Muscle of arm (tissue), 12 donors: Measurements from ENCODE around the gene KIAA1328. TPM values are rescaled to one million over a fixed set of nuclear protein-coding genes. Genes with fewer than 3 reads are reported as not detected.
"Not testable (repeated sequence)": the region's sequence is repeated elsewhere in the genome, so short reads cannot be mapped to it uniquely, and the experiment has no call there.

Experiments used
- DNase-seq: peaks from one replicate; pipeline ENCODE4 v3.0.0-alpha.2; 2013
- polyA plus RNA-seq, 12 donors: library from polyadenylated mRNA; unstranded; fragments of 120-200 nt; gene quantifications; one replicate each; pipeline ENCODE4 v1.2.1, GENCODE V29; 2013; ENCODE audit not compliant: insufficient read length in 12 of 12

KIAA1328 gene
- polyA plus RNA-seq, 12 donors, result 4.1 to 13.3 (median 6.5) TPM; not detected in 1

DNA sequence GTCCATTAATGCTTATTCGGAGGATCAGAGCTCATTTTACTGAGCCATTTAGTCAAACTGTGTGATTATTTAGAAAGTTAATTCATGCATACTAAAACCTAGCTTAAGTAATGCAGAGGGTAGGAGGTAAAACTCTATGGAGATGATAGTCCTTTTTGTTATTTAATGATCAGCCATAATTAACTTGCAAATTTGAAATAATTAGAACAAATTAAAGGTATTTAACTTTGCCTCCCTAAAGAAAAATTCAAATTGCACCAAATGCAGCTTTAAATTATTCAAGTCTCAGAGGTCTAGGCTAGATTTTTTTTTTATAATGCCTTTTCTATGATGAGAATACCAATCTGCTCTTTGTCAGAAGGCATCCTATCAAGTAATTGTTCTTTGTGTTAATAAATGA lies 310.9 kb downstream of the KIAA1328 start:
- no peak for DNase-seq

DNA sequence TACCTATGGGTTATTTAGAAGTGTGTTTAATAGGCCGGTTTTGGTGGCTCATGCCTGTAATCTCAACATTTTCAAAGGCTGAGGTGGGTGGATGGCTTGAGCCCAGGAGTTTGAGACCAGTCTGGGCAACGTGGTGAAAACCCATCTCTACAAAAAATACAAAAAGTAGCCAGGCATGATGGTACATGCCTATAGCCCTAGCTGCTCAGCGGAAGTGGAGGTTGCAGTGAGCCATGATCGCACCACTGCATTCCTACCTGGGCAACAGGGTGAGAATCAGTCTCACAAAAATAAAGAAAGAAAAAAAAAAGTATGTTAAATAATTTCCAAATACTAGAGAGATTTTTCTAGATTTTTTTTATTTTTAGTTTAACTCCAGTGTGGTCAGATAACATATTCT lies 316.0 kb downstream of the KIAA1328 start:
- no peak for DNase-seq

DNA sequence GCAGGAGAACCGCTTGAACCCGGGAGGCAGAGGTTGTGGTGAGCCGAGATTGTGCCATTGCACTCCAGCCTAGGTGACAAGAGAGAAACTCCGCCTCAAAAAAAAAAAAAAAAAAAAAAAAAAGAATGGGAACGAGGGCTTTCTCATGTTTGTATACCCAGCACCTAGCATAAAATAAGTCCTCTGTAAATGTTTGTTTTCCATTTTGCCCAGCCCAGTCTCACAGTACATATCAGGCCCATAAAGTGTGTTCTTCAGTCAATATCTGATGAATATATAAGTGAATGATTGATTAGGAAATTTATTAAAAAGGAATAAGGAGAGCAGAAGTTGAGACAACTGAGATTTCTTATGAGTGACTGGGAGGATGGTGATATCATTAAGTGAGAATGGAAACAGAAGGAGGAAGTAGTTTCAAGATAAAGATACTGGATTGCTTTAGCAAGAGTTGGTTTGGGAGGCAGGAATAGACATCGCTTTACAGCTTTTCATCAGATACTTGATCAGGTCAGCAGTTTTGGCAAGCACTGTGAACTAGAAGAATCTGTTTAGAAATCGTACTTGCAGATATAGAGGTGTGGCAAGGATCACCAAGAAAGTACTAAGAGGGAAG lies 327.5 kb downstream of the KIAA1328 start:
- no peak for DNase-seq

DNA sequence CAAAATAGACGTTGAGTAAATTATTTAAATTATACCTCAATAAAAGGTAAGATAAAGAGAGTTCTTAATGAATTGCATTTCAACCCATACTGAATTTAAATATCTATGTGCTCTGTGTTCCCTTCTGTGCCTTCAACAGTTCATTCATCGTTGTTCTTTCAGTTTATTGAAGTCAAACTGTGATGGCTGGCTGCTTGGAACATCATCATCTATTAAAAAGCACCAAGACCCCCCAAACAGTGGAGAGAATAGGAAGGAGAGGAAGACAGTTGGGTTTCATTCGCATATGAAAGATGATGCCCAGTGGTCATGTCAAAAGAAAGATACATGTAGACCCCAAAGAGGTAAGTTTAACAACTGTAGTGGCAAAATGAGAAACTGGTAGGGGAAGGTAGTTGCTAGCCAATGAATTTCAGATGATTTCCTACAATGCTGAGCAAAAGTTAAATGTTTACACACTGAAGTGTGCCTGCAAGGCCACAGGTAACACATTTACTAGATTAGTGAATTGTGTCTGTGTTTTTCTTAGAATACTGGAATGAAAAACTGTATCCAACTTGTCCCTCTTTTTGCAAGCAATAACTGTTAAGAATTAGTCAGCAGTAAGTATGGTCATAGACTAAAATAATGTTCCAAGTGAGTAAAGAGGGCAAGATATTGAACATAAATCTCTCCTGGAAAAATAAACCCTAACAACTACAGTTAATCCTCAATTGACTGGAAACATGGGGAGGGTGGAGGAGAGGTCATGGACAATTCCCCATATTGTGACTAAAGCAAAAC lies 331.3 kb downstream of the KIAA1328 start:
- no peak for DNase-seq

DNA sequence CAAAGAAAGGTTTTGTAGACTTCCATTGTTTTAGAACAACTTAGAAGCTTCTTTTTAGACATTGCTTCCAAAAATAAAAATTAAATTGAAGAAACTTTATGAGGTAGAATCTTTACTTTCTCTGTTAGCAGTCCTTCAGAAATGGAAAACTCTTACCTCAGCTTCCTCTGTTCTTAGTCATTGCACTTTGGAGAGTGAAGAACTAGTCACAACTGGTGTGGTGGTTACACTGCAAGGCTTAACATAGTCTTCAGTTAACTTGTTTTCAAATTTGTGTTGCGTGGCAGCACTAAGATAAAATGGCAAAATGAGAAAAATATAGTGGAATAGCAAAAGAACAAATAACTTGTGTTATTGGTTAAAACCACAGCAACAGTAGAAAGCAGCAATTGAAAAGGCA lies 332.6 kb downstream of the KIAA1328 start:
- no peak for DNase-seq

DNA sequence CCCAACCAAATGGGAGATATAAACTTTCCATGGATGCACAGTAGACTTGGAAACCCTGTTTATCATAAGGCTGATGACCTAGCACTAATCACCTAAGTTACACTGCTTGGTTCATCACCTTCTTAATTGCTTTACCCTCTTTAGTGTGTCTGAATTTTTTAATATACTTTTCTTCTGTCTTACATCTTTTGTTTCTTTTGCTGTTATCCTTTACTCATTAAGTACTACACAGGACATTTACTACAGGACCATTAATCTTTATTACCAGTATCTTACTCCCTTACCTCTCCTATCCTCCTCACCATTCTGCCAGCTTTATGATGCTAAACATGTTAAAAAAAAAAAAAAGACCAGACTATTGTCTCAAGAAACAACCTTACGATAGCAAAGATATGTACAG lies 333.6 kb downstream of the KIAA1328 start:
- no peak for DNase-seq

DNA sequence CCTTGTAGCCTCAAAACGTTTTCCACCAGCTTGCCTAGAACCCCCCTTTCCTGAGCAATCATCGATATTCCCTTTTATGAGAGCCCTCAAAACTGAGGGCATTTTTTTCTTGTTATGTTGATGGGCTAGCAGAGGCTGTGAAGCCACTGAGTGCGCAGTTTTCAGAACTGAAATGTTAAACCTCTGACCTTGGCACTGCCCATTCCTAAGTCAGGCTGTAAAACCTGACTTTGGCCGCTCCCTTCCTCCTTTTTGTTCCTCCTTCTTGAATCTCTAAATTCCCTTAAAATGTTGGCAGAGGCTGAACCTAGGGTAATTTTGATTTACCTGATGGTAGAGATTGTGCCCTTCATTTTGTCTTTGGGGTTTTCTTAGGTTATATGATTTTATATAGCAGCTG lies 334.2 kb downstream of the KIAA1328 start:
- DNase-seq, result no peak

DNA sequence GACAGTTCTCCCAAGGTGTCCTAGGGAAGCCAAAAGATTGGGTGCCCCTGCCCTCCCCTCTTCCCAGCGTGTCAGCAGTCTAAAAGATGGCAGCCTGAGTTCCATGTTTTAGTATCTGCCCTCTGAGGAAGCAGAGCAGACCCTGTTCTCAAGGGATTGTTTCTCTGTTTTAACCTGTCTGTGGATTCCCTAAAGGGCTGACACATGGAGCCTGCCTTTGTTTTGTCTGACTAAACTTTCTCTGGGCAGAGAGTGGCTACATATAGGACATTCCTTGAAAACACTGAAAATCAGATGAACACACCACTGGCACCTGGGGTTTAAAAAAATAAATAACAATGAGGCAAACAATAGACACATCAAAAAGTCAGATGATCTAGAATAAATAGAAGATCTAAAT lies 337.6 kb downstream of the KIAA1328 start:
- no peak for DNase-seq

DNA sequence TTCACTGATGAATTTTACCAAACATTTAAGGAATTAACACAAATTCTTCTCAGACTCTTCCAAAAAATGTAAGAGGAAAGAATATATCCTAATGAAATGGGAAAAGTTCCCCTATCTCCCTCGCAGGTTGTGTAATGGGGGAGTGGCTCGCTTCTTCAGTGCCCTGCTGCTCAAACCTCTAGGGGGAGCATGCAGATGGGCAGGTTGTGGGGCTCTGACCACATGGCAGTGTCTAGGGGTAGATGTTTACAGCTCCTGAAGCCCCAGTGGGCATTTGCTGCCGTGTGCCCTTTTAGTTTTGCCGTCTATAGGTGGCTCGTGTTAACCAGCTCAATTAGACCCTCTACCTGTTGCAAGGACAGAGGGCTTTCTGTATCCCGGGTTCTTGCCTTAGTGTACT lies 338.0 kb downstream of the KIAA1328 start:
- not testable (repeated sequence) for DNase-seq

DNA sequence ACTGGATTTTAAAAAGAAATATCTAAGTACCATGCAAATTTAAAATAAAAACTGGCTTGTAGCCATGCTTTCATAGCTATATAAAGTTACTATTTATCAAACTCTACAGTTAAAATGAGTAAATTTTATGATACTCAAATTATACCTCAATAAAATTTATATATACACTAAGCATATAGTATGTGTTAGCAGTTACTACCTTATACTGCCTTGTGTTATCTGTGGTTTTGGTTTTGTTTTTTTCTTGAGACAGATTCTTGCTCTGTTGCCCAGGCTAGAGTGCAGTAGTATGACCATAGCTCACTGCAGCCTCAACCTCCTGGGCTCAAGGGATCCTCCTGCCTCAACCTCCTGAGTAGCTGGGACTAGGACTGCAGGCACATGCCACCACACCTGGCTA lies 342.1 kb downstream of the KIAA1328 start:
- no peak for DNase-seq

DNA sequence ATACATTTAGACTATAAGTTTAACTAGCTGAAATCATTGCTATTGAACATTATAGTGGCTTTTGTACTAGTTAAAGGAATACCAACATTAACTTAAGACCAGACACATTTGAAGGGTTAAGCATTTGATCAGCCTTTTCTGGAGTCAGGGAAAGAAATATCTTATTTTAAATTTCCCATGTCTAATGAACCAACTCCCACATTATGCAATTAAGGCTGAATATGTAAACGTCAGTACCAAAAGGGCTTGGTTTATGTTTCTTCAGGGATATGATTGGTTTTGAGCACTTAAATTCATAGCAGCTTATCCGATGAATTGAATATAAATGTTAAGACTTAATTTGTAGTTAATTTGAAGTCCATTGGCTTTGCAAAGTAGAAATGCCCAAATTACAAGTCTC lies 344.5 kb downstream of the KIAA1328 start:
- no peak for DNase-seq

DNA sequence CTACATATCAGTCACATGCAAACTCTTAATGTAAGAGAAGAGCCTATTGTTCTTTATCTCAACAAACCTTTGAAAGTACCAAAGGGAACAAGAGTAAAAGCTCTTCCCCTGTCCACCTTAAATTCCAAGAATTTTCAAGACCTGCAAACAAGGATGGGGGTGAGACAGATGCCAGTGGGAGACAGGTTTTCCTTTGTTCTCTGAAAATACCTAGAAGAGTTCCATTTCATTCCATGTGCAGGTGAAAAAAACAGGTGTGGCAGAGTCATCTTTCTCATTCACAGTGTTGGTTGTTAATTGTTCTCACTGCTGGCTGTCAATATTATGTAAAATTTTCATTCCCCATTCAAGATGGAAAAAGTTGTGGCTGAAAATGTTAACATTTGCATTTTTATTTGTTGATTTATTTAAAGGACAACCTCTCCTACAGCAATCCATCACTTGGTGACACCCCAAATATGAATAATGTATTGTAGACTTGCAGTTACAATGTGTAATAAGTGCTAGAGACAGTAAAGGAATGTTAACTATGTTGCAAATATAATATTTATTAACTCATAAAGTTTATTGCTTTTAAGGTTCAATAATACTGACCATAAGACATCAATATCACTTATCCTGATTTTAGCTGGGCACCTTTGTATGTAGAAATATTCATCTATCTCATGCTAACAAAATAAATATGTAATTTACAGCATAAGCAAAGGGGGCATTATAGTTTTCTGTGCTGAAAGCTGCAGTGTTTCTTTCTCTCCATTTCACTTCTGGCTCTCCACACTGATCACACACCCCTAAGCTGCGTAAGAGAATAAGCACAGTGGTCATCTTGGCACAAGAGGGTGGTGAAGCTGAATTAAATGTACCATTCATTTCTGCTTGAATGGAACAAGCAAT lies 347.0 kb downstream of the KIAA1328 start:
- DNase-seq, result no peak

DNA sequence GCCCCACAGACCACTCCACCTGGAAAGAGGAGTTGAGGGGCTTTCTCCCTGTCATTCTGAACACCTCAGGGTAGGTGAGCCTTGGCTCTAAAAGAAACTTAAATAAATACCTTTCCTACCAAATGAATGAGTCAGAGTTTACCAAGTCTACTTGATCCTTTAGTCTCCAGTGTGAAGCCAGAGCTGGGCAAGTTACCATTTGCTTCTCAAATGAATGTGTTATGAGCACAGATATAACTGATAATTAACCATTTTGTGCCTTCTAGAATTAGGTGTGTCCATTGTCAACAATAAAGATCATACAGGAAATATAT lies 347.7 kb downstream of the KIAA1328 start:
- DNase-seq, result no peak

DNA sequence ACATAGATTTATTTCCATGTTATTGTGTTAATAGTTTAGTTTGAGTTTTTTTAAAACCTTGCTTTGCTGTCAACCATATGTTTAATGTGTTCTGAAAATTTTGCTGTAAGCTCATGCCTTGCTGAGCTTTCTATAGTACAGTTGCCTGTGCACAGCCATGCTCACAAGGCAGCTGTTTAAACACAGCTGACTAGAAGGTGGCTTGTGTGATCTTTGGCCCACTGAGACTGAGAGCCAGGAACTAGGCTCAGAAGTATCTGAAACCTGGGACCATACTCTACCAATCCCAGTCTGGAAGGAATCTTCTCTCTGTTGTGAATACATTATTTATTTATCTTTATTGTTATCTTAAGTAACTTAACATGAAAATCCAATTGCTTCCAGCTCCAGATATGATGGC lies 350.5 kb downstream of the KIAA1328 start:
- no peak for DNase-seq

DNA sequence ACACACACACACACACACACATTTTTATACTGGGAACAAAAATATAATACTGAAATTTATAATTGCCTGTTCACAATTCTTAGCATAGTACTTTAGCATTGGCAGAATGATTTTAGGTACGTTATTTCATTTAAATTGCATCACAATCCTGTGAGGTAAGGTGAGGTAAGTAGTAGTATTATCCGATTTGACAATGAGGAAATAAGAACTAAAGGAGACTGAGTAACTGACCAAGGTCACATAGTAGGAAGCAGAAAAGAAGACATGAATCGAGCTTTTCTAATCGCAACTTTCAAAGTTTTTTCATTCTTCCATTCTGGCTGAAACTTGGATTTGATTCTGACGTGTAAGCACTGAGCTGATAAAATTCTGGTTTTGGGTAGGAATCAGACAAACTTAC lies 351.2 kb downstream of the KIAA1328 start:
- DNase-seq, result no peak

DNA sequence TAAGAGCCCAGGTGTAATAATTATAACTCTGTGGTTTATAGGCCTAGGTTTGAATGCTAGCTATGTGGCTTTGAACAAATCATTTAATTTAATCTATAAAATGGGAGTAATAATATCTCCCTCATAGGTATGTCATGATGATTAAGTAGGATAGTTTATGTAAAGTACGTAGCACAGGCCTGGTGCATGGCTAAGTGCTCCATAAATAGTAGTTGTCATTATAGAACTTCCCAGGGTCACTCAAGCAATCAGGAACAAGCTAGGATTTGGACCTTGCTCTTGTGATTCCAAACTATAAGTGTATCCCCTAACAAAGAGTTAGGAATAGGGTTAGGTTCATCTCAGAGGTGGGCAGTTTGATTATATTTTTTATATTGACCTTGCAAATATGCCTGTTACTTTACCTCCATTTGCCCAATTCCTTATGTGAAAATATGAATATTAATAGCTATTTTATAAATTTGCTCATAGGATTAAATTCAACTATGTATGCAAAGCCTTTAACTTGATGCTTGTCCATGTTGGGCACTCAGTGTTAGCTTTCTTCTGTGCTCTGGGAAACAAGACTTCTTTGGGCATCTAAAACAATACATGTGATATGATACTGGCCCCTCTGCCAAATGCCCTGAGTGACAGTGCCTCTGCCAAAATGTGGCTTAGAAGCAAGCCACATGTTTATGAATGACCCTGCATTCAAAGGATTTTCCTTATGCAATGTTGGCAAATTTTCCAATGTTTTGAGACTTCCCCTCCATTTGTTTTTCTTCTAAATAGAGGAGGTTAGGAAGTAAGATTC lies 353.6 kb downstream of the KIAA1328 start:
- DNase-seq, result no peak

DNA sequence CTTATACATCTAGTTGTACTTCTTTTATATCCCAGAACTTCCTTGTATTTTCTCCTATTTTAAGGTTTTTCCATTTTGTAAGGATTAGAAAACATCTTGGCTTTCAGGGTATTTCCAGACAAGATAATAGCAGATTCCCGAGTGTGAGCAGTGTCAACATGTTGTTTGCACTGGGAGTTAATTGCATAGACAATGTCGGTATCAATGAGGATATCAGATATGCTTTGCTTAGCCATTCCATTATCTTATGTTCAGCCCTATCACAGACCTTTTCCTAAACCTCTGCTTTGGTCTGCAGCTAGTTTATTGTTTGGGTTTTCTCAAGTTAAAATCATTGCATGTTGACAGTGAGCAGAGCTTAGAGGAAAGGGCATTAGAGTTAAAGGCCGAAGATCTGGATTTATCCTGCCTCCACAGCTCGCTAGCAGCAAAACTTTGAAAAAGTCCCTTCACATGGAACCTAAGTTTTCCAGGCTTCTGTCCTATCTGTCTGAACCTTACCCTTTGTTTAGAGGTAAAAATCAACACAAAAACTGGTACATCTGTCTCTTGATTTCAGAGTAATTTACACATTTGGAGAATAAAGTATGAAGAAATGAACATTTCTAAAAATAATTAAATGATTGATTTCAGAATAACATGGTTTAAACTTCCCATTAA lies 355.4 kb downstream of the KIAA1328 start:
- no peak for DNase-seq

DNA sequence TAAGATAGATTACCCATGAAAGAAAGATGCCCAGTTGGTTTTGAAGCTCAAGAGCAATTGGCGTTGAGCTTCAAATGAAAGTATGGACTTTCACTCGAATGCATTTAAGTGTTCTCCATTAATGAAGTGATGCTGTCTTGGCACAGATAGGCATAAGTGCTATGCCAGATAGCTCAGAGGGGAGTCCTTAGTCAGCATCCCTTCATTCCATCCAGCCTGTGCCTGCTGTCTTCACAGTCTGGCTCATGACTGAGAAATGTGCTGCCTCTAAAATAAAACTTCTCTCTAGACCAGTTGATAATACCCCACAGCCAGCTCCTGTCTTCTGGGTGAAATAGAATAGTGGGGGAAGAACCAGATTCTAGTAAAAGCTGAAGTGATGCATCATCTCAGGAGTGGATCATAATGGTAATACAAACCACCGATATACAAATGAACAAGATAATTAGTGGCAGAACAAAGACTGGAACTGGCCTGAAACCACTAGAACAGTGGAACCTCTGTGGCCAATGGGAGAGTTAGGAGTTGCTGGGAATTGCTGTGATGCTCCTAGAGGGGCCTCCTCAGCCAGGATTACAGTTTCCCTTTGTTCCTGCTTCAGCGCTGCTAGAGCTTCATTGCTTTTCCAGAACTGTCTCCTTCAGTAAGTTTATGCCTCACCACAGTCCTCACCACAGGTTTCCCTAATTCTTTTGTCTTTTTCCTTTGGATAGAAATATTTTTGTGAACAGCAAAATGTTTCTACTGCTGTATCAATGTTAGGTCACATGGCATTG lies 359.3 kb downstream of the KIAA1328 start:
- no peak for DNase-seq

DNA sequence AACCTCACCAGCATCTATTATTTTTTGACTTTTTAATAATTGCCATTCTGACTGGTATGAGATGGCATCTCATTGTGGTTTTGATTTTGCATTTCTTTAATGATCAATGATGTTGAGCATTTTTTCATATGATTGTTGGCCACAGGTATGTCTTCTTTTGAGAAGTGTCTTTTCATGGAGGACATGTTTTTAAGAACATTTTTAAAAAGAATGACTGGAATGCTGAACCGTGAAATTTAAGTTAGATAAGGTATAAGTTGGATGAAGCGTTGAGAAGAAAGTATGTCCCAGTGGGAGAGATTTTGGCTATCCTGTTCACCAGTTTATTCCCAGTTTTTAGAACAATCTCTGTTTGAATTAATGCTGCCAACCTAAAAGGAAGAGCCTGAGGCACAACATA lies 370.8 kb downstream of the KIAA1328 start:
- no peak for DNase-seq

DNA sequence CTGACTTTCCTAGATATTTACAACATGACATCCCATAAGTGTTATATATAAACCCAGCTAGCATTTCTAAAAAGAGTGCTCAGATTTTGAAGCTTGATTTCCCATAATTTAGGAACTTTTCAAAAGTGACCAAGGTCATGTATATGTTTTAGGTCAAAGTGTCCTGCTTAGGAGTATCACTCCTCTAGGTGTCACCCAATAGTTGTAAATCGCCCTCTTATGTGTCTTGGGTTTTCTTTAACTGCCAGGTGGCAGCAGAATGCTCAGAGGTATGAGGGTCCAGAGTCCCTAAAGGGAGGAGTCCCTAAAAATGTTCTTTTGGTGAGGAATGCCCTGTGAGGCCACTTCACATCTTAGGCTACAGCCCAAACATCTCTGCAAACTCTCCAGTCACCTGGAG lies 378.4 kb downstream of the KIAA1328 start:
- no peak for DNase-seq

DNA sequence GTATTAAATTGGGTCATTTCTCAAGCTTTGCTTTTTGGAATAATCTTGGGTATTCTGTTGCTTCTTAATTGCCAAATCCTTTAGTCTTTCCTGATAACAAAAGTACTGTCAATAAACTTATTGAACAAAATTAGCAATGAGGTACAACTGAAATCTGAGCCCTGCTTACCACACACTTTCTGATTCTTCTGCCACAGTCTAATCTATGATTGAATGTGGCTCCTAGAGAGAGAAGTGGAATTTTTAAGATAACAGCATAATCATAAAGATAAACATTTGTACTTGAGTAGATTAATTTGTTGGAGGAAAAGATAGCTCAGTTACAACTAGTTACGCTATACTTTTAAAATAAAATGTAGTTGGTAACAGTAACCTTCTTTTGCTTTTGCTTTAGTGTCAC lies 381.9 kb downstream of the KIAA1328 start:
- no peak for DNase-seq
